Retina (tissue), 1 donor: Measurements from ENCODE around the gene NAT14.
A peak's percentile ranks its signal among the peaks of the same experiment; 100 is the strongest.

ENCODE experiments used
- DNase-seq: peaks from one replicate; pipeline ENCODE4 v3.0.0-alpha.2; 2016

The NAT14 gene

DNA sequence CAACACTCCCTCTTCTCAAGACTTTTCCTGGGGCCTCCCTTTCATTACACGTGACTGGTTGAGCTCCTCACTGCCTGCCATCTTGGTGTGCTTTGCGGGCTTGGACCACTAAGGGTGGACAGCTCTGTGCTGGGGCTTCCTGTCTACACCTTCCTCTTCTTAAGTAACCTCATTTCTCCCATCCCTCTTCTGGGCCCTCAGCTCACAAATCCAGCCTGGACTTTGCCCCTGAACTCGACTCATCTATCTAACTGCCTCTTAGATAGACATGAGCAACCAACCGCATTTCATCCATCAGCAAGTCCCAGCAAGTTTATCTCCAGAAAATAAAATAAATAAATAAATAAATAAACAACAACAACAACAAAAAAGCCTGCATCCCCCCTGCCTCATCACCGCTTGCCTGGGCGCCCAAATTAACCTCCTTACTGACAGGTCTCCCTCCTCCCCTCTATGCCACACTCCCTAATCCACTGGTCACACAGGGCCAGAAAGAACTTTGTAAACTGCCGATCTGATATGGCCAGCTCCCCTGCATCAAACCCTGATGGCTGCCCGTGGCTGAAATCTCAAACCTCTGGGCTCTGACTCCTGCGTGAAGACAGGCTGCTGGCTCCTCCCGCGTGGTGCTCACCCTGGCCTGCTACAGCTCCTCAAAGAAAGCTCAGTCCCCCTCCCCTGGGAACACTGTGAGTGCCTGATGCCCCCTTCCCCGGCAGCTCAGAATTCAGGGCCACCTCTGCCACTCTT is 31.3 kb upstream of the NAT14 start:
- DNase-seq: no peak

DNA sequence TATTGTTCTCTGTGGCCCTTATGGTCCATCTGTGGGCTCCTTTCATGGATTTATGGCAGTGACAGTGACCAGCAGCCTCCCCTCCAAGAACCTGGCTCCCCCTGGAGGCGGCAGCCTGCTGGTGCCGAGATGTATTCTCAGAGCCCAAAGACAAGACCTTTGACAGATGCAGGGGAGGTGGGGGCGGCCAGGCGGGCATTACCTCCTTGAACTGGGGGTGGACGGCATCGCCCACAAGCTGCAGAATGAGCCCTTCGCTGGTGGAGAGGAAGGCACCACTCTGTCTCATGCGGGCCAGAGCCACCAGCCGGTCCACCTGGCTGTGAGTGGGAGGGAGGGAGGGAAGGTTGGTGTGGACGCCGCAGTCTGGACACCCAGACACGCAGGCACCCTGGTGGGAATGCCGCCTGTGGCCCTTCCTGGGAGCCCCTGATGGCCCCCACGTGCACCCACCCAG is 30.2 kb upstream of the NAT14 start:
- DNase-seq: peak; percentile 53

DNA sequence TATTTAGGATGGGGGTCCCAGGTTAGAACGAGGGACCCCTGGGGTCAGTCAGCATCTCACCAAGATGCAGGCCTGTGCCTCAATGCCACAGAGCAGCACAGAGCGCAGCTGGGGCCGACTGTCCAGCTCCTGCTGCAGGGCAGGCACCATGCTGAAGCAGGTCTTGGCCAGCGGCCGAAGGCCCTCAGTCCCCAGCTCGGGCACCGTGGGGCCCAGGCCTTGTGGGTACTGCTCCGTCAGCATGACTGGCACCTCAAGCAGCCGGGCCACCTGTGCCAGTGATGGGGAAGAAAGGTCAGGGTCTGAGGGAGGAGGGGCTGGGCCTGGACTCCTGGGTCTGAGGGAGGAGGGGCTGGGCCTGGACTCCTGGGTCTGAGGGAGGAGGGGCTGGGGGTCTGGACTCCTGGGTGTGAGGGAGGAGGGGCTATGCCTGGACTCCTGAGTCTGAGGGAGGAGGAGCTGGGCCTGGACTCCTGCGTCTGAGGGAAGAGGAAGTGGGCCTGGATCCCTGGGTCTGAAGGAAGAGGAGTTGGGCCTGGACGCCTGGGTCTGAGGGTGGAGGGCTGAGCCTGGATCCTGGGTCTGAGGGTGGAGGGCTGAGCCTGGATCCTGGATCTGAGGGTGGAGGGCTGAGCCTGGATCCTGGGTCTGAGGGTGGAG is 29.3 kb upstream of the NAT14 start:
- DNase-seq: no peak

DNA sequence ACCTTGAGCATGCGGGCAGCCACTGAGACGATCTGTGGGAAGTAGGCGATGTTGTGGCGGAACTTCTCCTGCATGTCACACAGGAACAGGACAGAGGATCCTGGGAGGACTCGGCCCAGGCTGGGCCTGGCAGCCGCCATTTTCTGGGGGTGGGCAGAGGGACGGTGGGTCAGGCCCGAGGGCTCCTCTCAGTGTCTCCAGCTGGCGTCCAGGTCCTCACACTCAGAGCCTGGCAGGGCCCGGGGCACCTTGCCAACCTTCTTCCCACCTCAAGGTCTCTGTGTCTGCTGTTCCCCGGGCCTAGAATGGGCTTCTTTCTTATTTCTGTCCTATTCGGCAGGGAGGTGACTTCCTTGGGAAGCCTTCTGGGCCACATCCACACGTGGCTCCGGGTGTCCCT is 28.6 kb upstream of the NAT14 start:
- no peak for DNase-seq

DNA sequence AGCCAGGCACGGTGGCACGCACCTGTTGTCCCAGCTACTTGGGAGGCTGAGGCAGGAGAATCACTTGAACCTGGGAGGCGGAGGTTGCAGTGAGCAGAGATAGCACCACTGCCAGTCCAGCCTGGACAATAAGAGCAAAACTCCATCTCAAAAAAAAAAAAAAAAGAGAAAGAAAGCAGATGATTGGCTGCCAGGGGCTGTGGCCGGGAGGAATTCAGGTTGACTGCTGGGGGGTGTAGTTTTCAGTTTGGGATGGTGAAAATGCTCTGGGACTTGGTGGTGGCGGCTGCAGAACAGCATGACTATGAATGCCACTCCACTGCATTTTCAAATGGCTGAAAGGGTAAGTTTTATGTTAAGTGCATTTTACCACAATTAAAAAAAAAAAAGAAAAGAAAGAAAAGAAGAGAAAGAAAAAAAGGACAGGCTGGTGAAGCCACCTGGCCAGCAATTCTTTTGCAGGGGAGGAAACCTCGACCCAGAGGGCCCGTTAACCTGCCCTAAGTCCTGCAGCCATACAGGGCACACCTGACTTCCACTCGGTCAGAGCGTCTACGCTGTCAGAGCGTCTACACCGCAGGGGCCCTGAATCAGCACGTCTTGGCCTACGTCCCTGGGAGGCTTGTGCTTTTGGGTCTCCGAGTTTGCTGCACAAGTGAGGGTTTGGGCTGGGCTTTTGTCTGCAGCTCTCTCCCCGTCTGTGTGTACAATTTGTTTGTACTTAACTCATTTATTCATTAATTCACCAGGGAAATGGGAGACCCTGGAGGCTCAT is 27.1 kb upstream of the NAT14 start:
- no peak for DNase-seq

DNA sequence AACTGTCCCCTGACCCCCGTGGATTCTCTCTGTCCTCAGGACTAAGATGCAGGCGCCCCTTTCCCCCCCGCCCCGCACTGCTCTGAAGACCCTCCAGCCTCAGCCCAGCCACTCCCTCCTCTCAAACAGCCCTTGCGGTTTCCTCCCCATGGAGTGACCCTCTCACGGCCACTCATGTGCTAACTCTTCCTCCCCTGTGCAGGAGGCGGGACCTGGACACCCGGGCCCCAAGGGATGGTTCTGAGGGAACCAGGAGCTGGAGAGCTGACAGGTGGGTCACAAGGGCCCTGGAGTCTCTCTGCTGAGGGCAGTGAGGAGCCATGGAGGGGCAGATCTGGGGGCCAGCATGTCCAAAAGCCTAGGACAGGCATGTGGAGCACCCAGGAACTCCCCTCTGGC is 25.4 kb upstream of the NAT14 start:
- no peak for DNase-seq

DNA sequence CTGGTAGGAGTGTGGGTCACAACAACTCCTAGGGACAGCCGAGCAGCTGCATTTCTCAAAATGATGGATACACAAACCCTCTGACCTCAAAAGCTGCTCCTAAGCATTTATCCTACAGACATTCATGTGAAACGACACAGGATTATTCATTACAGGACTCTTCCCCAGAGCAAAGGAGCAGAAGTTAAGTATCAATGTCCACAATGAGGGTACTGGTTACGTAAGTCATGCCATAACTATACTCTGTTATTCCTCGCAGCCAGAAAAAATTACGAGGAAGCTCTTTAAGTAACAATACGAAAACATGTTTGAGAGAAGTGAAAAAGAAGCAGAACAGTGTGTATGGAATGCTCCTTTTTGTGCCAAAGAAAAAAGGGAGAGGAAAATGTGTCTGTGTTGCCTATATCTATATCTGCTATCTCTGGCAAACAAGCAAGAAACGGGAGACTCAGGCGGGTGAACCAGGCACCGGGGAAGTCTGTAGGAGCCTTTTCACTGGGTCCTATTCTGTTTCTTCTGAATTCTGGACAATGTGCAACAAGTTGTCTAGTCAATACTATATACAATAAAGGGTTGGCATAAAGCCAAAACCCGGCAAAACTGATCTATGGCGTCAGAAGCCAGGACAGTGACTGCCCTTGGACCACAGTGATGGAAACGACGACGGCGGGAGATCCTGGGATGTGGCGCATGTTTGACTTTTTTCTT is 24.9 kb upstream of the NAT14 start:
- no peak for DNase-seq

DNA sequence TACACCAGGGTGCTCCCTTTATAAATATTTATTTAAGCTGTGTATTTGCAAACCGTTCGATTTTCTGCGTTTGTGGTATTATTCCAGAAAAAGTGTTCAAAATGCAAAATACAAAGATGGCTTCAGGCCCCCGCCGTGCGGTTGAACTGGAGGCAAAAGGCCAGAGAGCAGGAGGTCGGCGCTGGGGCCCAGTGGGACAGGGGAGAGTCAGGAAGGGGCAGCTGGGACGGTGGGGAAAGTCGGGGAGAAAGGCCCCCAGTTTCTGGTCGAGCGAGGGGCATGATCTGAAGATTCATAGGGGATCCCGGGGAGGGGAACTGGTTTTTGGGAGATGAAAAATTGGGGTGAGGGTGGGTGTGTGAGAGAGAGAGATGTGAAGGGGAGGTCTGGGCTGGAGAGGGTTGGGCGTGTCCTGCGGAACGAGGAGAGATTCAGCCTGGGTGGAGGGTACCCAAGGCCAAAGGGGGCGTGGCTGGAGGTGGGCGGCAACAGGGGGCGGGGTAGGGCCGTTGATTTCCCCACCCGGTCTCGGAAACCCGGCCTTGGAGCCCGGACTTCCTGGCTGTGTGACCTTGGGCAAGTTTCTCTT is 24.2 kb upstream of the NAT14 start:
- DNase-seq: no peak

DNA sequence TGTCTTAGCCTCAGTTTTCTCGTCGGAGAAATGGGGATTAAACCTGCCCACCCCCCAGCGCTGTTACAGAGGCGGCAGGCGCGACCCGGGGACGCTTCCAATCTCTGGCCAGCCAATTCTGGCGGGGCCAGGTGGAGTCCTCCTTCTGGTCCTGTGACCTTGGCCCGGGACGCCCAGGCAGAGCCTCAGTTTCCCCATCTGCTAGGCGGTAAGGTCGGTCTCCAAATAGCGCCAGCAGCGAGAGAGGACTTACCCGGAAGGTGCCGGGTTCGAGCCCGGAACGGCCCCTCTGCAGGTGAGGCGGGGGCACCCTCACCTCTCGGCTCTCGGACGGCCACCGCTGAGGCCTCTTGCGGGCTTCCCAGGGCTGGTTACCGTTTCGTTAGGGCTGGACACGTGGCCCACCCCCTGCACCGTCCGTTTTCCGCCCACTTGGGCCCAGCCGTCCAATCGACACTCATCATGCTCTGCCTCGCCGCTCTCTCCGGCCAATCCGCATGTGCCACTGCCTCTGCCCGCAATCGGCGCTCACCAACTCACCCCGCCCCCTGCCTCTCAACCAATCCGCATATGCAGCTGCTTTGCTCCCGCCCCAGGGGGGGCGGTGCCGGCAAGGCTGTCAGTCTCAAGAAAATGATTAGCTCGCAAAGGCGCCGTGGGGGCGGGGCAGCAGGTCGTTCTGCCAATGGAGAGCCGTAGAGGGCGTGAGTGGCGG is 23.6 kb upstream of the NAT14 start, which contains the start of gene ISOC2:
ISOC2 (minus strand) TSS at position 384 of the 715 bp plus-strand sequence. CDS start 5,156 bp downstream, outside the sequence.
- peak; percentile 99 for DNase-seq

DNA sequence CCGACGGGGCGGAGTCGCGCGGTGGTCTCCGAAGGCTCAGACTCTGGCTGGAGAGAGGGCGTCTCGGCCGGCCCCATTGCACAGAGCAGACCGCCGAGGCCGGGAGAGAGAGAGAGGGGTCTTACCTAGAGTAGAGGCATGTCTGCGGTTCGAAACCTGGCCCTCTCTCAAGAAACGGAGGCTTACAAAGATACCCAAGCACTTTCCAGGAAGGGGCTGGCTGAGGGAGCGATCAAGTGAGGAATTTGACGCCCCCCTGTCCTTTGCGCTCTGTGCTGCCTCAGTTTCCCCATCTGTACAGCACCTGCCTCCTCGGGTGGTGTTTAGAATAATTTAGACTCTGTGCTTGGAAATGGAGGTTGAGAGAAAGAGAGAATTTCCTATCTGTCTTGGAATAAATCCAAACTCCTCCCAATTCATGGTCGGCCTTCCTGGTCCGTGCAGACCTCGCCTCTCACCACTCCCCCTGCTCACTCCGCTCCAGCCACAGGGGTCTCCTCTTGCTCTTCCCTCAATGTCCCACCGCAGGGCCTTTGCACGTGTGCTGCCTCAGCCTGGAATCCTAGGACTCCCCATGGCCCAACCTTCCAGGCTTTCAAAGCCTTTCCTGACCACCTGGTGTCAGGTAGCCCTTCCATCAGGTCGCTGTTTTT is 22.9 kb upstream of the NAT14 start:
- no peak for DNase-seq

DNA sequence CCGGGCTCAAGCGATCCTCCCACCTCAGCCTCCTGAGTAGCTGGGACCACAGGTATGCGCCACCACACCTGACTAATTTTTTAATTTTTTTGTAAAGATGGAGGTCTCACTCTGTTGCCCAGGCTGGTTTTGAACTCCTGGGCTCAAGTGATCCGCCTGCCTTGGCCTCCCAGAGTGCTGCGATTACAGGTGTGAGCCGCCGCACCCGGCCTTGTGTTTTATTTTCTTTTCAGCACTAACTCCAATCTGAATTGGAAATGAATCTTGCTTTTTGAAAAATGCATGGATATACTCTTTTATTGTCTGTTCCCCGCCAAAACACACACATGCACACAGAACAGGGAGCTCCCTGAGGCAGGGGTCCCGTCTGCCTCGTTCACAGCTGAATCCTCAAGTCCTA is 22.3 kb upstream of the NAT14 start:
- DNase-seq: no peak

DNA sequence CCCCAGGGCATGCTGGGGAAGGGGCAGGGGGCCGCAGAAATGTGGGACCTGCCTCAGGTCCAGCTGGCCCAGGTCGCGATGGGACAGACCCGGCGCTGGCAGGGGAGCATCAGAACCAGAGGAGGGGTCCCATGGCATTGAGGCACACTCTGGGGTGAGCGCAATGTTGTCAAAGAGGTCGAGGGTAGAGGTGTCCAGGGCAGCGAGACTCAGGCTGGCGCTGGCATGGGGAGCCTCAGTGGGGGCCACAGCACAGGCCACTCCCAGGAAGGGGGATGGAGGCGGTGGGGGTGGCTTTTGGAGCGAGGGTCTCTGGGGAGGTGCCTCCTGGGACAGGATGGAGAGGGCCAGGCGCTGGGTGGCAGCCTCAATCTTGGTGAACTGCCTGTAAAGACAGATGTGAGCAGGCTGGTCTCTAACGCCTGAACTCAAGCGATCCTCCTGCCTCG is 21.4 kb upstream of the NAT14 start:
- DNase-seq: no peak

DNA sequence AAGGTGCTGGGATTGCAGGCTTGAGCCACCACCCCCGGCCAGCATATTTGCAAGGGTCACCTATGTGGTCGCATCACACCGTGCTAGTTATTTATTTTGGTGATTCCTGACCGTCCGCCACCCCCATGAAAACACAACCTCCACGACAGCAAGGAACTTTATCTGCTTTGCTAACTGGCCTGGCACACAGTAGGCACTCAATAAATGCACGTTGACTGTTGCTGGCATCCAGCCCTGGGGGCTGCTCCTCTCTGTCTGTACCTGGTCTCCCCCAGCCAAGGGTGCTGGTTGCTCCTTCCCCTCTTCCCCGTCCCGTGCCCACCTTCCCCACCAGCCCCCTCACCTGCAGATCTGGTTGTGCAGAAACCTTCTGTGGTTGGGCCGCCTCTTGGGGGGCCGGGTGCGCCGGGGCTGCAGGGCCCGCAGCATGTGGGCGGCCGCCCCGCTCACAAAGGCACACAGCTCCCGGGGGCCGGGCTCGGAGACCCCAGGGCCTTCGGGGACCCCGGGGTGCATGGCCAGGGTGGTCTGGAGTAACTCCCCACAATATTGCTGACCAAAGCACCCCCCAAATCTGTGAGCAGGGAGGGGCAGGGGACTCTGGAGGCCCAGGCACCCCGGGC is 20.8 kb upstream of the NAT14 start:
- no peak for DNase-seq

DNA sequence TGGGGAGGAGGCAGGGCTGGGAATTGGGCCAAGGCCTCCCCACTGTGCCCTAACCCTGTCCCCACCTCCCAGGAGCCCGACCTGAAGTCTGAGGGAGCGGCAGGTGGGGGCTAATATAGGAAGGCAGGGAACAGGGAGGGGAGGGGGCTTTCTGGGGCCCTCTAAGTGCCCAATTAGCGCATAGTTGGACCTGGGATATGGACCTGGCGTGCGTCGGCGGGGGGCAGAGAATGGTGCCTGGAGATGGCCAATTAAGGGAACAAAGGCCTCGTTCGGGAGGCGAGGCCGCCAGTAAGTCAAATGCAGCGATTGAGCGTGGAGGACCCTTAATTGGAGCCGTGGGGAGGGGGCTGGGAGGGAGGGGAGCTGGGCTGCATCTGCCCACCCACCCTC is 20.3 kb upstream of the NAT14 start, which contains the start of gene C19orf85:
C19orf85 (minus strand) TSS at position 90 of the 393 bp plus-strand sequence. CDS start 197 bp downstream, outside the sequence.
- no peak for DNase-seq

DNA sequence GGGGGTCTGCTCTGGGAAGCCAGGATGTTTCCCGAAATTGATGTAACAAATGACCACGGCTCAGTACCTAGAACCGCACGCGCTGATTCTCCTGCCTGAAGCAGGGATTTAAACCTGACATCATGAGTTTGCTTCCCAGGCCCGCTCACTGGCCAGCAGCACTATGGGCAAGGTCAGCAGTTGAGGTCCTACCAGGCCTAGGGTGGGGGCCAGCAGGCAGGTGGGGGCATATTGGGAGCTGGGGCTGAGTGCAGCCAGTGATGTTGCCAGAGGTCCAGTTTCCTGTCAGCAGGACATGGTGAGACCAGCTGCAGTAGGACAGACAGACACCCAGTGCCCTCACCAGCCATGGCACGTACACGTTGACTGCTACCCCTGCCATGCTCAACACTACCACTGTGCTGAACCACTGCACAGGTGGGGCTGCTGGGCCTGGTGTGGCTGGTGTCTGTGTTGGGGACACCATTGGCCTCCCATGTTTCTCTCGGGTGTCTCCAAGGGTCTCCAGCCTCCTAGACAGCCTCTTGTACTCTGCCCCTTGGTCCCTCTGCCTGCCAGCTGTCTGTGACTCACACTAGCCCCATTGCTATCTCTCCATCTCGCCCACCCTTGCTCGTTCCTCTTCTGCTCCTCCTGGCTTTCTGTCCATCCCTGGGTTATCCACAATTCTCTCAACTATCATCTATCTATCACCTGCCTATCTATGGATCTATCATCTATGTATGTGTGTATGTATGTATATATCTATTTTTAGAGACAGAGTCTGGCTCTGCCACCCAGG is 19.3 kb upstream of the NAT14 start:
- no peak for DNase-seq

DNA sequence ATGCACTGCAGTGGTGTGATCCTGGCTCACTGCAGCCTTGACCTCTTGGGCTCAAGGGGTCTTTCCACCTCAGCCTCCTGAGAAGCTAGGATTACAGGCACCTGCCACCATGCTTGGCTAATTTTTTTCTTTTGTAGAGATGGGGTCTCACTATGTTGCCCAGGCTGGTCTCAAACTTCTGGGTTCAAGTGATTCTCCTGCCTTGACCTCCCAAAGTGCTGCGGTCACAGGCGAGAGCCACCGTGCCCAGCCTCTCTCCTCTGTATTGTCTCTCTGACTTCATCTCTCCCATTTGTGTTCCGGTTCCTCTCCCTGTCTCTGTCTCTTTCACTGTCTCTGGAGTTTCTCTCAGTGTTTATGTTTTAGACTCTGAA is 18.8 kb upstream of the NAT14 start:
- DNase-seq: no peak

DNA sequence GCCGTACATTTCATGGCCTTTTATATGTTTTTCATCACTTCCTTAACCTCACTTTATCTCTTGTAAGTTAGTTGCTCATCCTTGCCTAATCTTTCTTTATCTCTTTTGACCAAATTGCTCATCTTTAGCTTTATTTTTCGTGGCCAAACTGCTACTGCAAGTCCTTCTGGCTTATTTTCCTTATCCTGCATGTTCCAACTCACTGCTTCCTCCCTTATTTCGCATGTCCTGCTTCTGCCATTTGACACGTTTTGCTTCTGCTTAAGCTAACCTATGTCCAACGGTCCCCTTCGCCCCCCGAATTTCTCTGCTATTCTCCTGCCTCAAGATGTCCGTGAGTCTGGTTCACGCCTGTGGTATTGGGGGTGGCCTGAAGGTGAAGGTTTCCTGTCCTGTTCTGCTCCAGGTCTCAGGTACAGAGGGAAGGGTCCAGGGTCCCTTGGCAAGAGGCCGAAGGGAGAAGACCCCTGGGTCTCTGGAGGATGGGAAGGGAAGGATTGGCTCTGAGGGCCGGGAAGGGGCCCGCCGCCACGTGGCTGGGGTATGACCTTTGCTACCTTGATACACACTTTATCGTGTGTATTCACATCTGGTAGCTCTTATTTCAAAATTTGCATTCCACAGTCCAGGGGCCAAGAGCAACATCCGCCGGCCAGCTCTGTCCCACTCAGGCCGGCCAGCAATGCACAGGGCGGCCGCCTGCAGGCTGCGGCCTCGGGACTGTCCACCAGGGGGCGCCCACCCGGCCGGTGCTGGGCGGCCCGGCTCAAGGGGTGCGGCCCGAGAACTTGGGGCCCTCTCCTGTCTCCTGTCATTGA is 17.5 kb upstream of the NAT14 start:
- DNase-seq: peak; percentile 69

DNA sequence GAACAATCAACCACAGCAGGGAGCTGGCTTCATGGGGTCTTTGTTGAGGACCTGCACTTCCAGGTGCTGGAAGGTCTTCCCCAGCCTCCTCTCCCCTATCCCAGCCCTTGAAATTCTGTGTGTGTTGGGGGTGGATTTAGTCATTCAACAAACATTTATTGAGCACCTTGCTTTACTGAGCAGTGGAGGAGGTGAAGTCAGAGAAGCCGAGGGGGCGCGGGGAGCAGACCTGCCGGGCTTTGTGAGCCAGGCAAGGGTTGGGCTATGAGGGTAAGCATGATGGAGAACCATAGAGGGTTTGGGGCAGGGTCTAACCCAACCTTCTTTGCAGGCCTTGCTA is 17.0 kb upstream of the NAT14 start:
- DNase-seq: no peak

DNA sequence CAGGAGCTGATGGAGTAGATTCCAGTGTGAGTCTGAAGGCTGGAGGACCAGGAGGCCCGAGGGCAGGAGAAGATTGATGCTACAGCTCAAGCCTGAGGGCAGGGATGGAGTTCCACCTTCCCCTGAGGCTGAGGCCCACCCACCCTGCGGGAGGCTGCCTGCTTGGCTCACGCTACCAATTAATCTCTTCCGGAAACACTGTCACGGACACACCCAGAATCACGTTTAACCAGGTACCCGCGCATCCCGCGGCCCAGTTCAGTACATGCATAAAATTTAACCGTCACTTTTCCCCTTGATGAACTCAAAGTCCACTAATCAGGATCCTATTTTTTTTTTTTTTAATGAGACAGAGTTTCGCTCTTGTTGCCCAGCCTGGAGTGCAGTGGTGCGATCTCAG is 13.7 kb upstream of the NAT14 start:
- DNase-seq: no peak
